ENCODE results near the gene SMIM7.

DNA sequence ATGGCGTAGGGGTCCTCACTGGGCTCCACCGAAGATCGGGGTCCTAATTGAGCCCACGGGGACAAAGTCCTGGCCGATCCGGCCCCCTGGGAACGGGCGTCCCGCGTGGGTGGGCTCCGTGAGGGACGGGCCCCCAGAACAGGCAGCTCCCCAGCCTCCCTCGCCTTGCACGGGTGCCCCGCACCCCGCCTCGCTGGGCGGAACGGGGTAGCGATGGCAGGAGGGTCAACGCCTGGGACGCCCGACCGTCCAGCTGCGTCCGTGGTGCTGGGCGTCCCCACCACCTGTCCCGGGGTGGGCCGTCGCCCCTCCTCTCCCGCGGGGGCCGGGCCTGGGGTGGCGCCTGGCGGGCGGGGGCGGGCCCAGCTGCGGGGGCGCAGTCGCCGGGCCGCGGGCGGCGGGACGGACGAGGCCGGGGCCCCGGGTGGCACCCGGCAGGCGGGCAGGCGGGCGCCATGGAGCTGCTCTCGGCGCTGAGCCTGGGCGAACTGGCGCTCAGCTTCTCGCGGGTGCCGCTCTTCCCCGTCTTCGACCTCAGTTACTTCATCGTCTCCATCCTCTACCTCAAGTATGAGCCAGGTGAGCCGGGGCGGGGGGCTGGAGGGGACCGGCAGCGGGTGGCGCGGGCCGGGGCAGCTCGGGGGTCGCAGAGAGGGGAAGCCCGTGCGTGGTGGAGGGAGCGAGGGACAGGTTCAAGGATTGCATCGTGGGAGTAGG lies 977 bp upstream of the SMIM7 start, which contains the start of gene TMEM38A:
- TF ChIP-seq, protein P1, sequence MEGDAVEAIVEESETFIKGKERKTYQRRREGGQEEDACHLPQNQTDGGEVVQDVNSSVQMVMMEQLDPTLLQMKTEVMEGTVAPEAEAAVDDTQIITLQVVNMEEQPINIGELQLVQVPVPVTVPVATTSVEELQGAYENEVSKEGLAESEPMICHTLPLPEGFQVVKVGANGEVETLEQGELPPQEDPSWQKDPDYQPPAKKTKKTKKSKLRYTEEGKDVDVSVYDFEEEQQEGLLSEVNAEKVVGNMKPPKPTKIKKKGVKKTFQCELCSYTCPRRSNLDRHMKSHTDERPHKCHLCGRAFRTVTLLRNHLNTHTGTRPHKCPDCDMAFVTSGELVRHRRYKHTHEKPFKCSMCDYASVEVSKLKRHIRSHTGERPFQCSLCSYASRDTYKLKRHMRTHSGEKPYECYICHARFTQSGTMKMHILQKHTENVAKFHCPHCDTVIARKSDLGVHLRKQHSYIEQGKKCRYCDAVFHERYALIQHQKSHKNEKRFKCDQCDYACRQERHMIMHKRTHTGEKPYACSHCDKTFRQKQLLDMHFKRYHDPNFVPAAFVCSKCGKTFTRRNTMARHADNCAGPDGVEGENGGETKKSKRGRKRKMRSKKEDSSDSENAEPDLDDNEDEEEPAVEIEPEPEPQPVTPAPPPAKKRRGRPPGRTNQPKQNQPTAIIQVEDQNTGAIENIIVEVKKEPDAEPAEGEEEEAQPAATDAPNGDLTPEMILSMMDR (IDR thresholded peaks at IDR 0.05): no peak
- no peak for TF ChIP-seq POLR2A (IDR thresholded peaks at IDR 0.05)

All from stomach (tissue), 4 donors.